Uterus (tissue), 4 donors: Measurements from ENCODE around the gene OR2A5. TPM values are rescaled to one million over a fixed set of nuclear protein-coding genes. Genes with fewer than 3 reads are reported as not detected.
"Not testable (repeated sequence)": the region's sequence is repeated elsewhere in the genome, so short reads cannot be mapped to it uniquely, and the experiment has no call there.

ENCODE experiments used
- DNase-seq, 2 donors: peaks; one replicate each; pipeline ENCODE4 v3.0.0-alpha.2; 2019 to 2020
- H3K27ac ChIP-seq, 2 donors: fragments of 200-600 bp; sonication (generic); 1 replicate in 1 of 2; 2 replicates in 1 of 2; pipeline ENCODE4 v1.5.1; 2016 to 2018
- H3K27me3 ChIP-seq, 2 donors: fragments of 200-600 bp; sonication (generic); one replicate each; pipeline ENCODE4 v1.5.1; 2018 to 2019; ENCODE audit warnings: control low read depth in 1 of 2
- H3K36me3 ChIP-seq, 2 donors: fragments of 200-600 bp; sonication (generic); one replicate each; pipeline ENCODE4 v1.5.1; 2019; ENCODE audit warnings: control low read depth in 1 of 2
- H3K4me1 ChIP-seq, 2 donors: fragments of 200-600 bp; sonication (generic); one replicate each; pipeline ENCODE4 v1.5.1; 2018 to 2019; ENCODE audit warnings: control low read depth in 1 of 2
- H3K4me3 ChIP-seq, 2 donors: fragments of 200-600 bp; sonication (generic); 1 replicate in 1 of 2; 2 replicates in 1 of 2; pipeline ENCODE4 v1.5.1; 2018 to 2019; ENCODE audit warnings: mild to moderate bottlenecking in 1 of 2
- H3K9me3 ChIP-seq, 2 donors: fragments of 200-600 bp; sonication (generic); one replicate each; pipeline ENCODE4 v1.5.1; 2019; ENCODE audit warnings: control low read depth in 1 of 2
- POLR2A ChIP-seq, 2 donors: fragments of 450-650 bp; IDR thresholded peaks; one replicate each; pipeline ENCODE4 v1.6.1; 2016; ENCODE audit warnings: antibody characterized with exemption in 2 of 2, mild to moderate bottlenecking in 1 of 2, moderate library complexity in 1 of 2
- intact Hi-C: fragments of 100-400 bp; cut with DNase I; formaldehyde crosslinking; loops from one replicate; pipeline ENCODE4 v1.15.1; 2023; ENCODE audit warnings: low total_unique reads
- total RNA-seq, 4 donors: library from RNA; depleted of rRNA in 3 of 4; stranded (reverse); fragments of >200 nt in 3 of 4; gene quantifications; one replicate each; pipeline versions ENCODE4 v1.1.0 to v1.2.4, GENCODE V29; 2014 to 2023
- TF ChIP-seq, protein P1 (sequence below), 4 experiments: fragments of 200-600 bp in 2 of 4; fragments of 450-650 bp in 2 of 4; sonication (generic) in 2 of 4; IDR thresholded peaks; one replicate each; pipeline ENCODE4 v1.5.1; 2016 to 2019; ENCODE audit warnings: antibody characterized with exemption in 4 of 4, mild to moderate bottlenecking in 2 of 4, moderate library complexity in 1 of 4
- donor health status: DM: yes; HTN: yes; CAD: no.

The OR2A5 gene
- total RNA-seq, 4 donors from 2014 or later, result not detected

- no peaks in the 10 kb centered on the region for H3K27me3 ChIP-seq
- TF ChIP-seq, protein P1, sequence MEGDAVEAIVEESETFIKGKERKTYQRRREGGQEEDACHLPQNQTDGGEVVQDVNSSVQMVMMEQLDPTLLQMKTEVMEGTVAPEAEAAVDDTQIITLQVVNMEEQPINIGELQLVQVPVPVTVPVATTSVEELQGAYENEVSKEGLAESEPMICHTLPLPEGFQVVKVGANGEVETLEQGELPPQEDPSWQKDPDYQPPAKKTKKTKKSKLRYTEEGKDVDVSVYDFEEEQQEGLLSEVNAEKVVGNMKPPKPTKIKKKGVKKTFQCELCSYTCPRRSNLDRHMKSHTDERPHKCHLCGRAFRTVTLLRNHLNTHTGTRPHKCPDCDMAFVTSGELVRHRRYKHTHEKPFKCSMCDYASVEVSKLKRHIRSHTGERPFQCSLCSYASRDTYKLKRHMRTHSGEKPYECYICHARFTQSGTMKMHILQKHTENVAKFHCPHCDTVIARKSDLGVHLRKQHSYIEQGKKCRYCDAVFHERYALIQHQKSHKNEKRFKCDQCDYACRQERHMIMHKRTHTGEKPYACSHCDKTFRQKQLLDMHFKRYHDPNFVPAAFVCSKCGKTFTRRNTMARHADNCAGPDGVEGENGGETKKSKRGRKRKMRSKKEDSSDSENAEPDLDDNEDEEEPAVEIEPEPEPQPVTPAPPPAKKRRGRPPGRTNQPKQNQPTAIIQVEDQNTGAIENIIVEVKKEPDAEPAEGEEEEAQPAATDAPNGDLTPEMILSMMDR (IDR thresholded peaks at IDR 0.05), result no peak
- no peak for TF ChIP-seq POLR2A (IDR thresholded peaks at IDR 0.05)
- H3K4me1 ChIP-seq, result no peaks in the 10 kb centered on the region
- intact Hi-C loops, result no loop called here
- DNase-seq, result no peak
- no peaks in the 10 kb centered on the region for H3K9me3 ChIP-seq
- H3K36me3 ChIP-seq, result no peaks in the 10 kb centered on the region
- no peak overlapping the region for H3K27ac ChIP-seq
- H3K4me3 ChIP-seq, result no peak overlapping the region
These were observed 743 bp downstream of the OR2A5 start for GRCh38 chr7:144049491-144049890.

GRCh38 chr7:144050093-144050492, 1.3 kb downstream of the OR2A5 start:
- Histone ChIP-seq H3K4me3 (no peak overlapping the region), H3K36me3 (no peaks in the 10 kb centered on the region), H3K4me1 (no peaks in the 10 kb centered on the region), H3K27me3 (no peaks in the 10 kb centered on the region), H3K9me3 (no peaks in the 10 kb centered on the region), H3K27ac (no peak overlapping the region)
- intact Hi-C loops, result no loop called here
- TF ChIP-seq, protein P1 (IDR thresholded peaks at IDR 0.05), result no peak
- no peak for TF ChIP-seq POLR2A (IDR thresholded peaks at IDR 0.05)
- no peak for DNase-seq

GRCh38 chr7:144050884-144051283, 2.1 kb downstream of the OR2A5 start:
- H3K27me3 ChIP-seq, H3K4me3 ChIP-seq, DNase-seq, intact Hi-C loops, H3K36me3 ChIP-seq, H3K4me1 ChIP-seq, H3K27ac ChIP-seq, H3K9me3 ChIP-seq: not testable (repeated sequence)

GRCh38 chr7:144057954-144058353, 9.2 kb downstream of the OR2A5 start:
- TF ChIP-seq, protein P1 (IDR thresholded peaks at IDR 0.05), result no peak
- H3K4me1 ChIP-seq, result no peaks in the 10 kb centered on the region
- intact Hi-C loops, result no loop called here

GRCh38 chr7:144063710-144064109, 15.0 kb downstream of the OR2A5 start:
- H3K27ac ChIP-seq, result no peak overlapping the region
- no peaks in the 10 kb centered on the region for H3K4me1 ChIP-seq
- intact Hi-C loops, result no loop called here
- no peaks in the 10 kb centered on the region for H3K9me3 ChIP-seq
- TF ChIP-seq, protein P1 (IDR thresholded peaks at IDR 0.05), result no peak
- no peak for TF ChIP-seq POLR2A (IDR thresholded peaks at IDR 0.05)
- no peaks in the 10 kb centered on the region for H3K27me3 ChIP-seq
- H3K4me3 ChIP-seq, result no peak overlapping the region
- no peaks in the 10 kb centered on the region for H3K36me3 ChIP-seq
- DNase-seq, result no peak

More at GRCh38 chr7:144057954-144058353, 9.2 kb downstream of the OR2A5 start:
- Histone ChIP-seq H3K9me3 (no peaks in the 10 kb centered on the region), H3K4me3 (no peak overlapping the region), H3K27me3 (no peaks in the 10 kb centered on the region), H3K36me3 (no peaks in the 10 kb centered on the region), H3K27ac (no peak overlapping the region)
- DNase-seq, result no peak

DNA sequence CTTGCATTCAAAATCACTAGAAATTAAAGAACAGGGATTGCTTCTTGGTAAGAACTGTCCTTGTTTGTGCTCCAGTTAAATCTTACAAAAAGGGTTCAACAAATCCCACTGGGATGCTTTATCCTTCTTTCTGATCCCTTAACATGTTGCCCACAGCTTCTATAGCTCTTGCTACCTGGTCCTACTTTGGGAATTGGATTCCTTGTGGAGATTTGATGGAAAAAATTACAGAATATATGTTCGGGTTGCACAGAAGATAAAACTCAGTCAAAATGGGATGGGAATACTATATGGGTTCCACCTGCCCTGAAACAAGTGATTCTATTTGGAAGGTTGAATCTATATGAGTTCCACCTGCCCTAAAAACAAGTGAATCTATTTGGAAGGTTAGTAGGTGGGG, 20.8 kb downstream of the OR2A5 start, which contains the start of gene OR2A25:
Gene OR2A25, plus strand, starts transcription at position 301 of the 400 bp plus-strand sequence. CDS start 4,409 bp downstream, outside the sequence.
- no peaks in the 10 kb centered on the region for H3K27me3 ChIP-seq
- no peaks in the 10 kb centered on the region for H3K9me3 ChIP-seq
- no peaks in the 10 kb centered on the region for H3K36me3 ChIP-seq
- H3K4me3 ChIP-seq, result no peak within 1 kb of the TSS
- intact Hi-C loops, result no loop called here
- H3K27ac ChIP-seq, result no peak within 1 kb of the TSS
- no peaks in the 10 kb centered on the region for H3K4me1 ChIP-seq
- no peak for DNase-seq
- no peak for TF ChIP-seq POLR2A (IDR thresholded peaks at IDR 0.05)
